Loucy (cell line): ENCODE measurements around the gene HADH.
"Not testable (repeated sequence)": the region's sequence is repeated elsewhere in the genome, so short reads cannot be mapped to it uniquely, and the experiment has no call there.

Source experiments
- H2AFZ ChIP-seq: fragments of 200-600 bp; sonication (generic); 2 replicates; pipeline ENCODE4 v1.6.0; 2016; ENCODE audit warnings: antibody characterized with exemption, mild to moderate bottlenecking, low read length, moderate library complexity
- H3F3A ChIP-seq: fragments of 200-600 bp; 2 replicates; pipeline ENCODE4 v1.6.0; 2016; ENCODE audit warnings: antibody characterized with exemption, low read depth, mild to moderate bottlenecking
- H3K27me3 ChIP-seq: fragments of 200-600 bp; sonication (generic); 2 replicates; pipeline ENCODE4 v1.6.1; 2014; ENCODE audit warnings: low read length, mild to moderate bottlenecking; ENCODE audit not compliant: insufficient read depth, poor library complexity, severe bottlenecking
- H3K36me3 ChIP-seq: fragments of 200-600 bp; sonication (generic); 2 replicates; pipeline ENCODE4 v1.6.1; 2016; ENCODE audit warnings: low read length; ENCODE audit not compliant: insufficient read depth
- H3K4me1 ChIP-seq: fragments of 200-600 bp; sonication (generic); 2 replicates; pipeline ENCODE4 v1.5.1; 2014; ENCODE audit warnings: low read length, mild to moderate bottlenecking; ENCODE audit not compliant: insufficient read depth, poor library complexity, severe bottlenecking
- H3K4me2 ChIP-seq: fragments of 200-600 bp; sonication (generic); 2 replicates; pipeline ENCODE4 v1.6.0; 2014; ENCODE audit warnings: antibody characterized with exemption, low read length, low read depth, mild to moderate bottlenecking; ENCODE audit not compliant: poor library complexity, severe bottlenecking
- H3K4me3 ChIP-seq: fragments of 200-600 bp; sonication (generic); 2 replicates; pipeline ENCODE4 v1.5.1; 2014; ENCODE audit warnings: low read length, mild to moderate bottlenecking, mixed read lengths; ENCODE audit not compliant: poor library complexity, severe bottlenecking
- H3K79me2 ChIP-seq: fragments of 200-600 bp; sonication (generic); 2 replicates; pipeline ENCODE4 v1.6.1; 2014; ENCODE audit warnings: low read length; ENCODE audit not compliant: insufficient read depth
- H3K9ac ChIP-seq: fragments of 200-600 bp; sonication (generic); 2 replicates; pipeline ENCODE4 v1.6.0; 2014; ENCODE audit warnings: mild to moderate bottlenecking, low read depth, low read length, moderate library complexity; ENCODE audit not compliant: poor library complexity, severe bottlenecking
- H3K9me2 ChIP-seq: fragments of 200-600 bp; sonication (generic); replicated peaks from 2 replicates; pipeline ENCODE4 v1.6.1; 2016; ENCODE audit warnings: low read depth, low read length, mixed read lengths
- H3K9me3 ChIP-seq: fragments of 200-600 bp; sonication (generic); 2 replicates; pipeline ENCODE4 v1.6.1; 2014; ENCODE audit warnings: mild to moderate bottlenecking, antibody characterized with exemption, low read length, low read depth; ENCODE audit not compliant: insufficient read depth
- H4K20me1 ChIP-seq: fragments of 200-600 bp; sonication (generic); 2 replicates; pipeline ENCODE4 v1.6.0; 2014; ENCODE audit warnings: antibody characterized with exemption, low read length, mild to moderate bottlenecking; ENCODE audit not compliant: insufficient read depth, poor library complexity, severe bottlenecking
- CTCF ChIP-seq: fragments of 200-600 bp; sonication (generic); conservative IDR thresholded peaks from 2 replicates; pipeline ENCODE4 v1.5.1; 2014; ENCODE audit warnings: mild to moderate bottlenecking, antibody characterized with exemption, low read length
- EZH2phosphoT487 ChIP-seq: fragments of 200-600 bp; IDR thresholded peaks from 2 replicates; pipeline ENCODE4 v1.6.1; 2018; ENCODE audit warnings: antibody characterized with exemption, mild to moderate bottlenecking, moderate library complexity, borderline replicate concordance

Gene HADH

GRCh38 chr4:108048157-108048556, 58.5 kb downstream of the HADH start:
- Histone ChIP-seq H4K20me1 (peaks cover 5% of the 10 kb centered on the region), H3K27me3 (no peaks in the 10 kb centered on the region), H3K36me3 (peaks cover 71% of the 10 kb centered on the region), H3K79me2 (no peaks in the 10 kb centered on the region; the same call in 1 of the 2 replicates), H3K4me1 (peaks cover 6% of the 10 kb centered on the region), H3F3A (peaks cover 15% of the 10 kb centered on the region), H3K4me2 (no peak overlapping the region), H3K9ac (no peak overlapping the region), H2AFZ (no peak overlapping the region), H3K9me3 (no peaks in the 10 kb centered on the region), H3K9me2 (no peaks in the 10 kb centered on the region), H3K4me3 (no peak overlapping the region)
- no peak for TF ChIP-seq EZH2phosphoT487
- no peak for TF ChIP-seq CTCF

GRCh38 chr4:108048997-108049396, 59.3 kb downstream of the HADH start:
- TF ChIP-seq CTCF (no peak), EZH2phosphoT487 (no peak)
- no peaks in the 10 kb centered on the region; the same call in 1 of the 2 replicates for H3K79me2 ChIP-seq
- H2AFZ ChIP-seq = no peak overlapping the region
- no peaks in the 10 kb centered on the region for H3K27me3 ChIP-seq
- H4K20me1 ChIP-seq = peaks cover 5% of the 10 kb centered on the region
- H3K4me2 ChIP-seq = no peak overlapping the region
- no peak overlapping the region for H3K4me3 ChIP-seq
- no peak overlapping the region for H3K9ac ChIP-seq
- H3K9me3 ChIP-seq = no peaks in the 10 kb centered on the region
- peaks cover 6% of the 10 kb centered on the region for H3K4me1 ChIP-seq
- H3K36me3 ChIP-seq = peaks cover 79% of the 10 kb centered on the region
- peaks cover 13% of the 10 kb centered on the region for H3F3A ChIP-seq
- no peaks in the 10 kb centered on the region for H3K9me2 ChIP-seq

- Histone ChIP-seq H2AFZ (no peak overlapping the region), H3K4me3 (no peak overlapping the region), H3K79me2 (no peaks in the 10 kb centered on the region; the same call in 1 of the 2 replicates), H3K9ac (no peak overlapping the region), H3K36me3 (peaks cover 83% of the 10 kb centered on the region), H3K27me3 (no peaks in the 10 kb centered on the region), H3K9me2 (no peaks in the 10 kb centered on the region), H3K4me2 (no peak overlapping the region), H4K20me1 (peaks cover 5% of the 10 kb centered on the region), H3K4me1 (peaks cover 3% of the 10 kb centered on the region), H3F3A (0 out of 2 replicates have a peak, but pooled peaks cover 10% of the 10 kb centered on the region), H3K9me3 (no peaks in the 10 kb centered on the region)
- no peak for TF ChIP-seq EZH2phosphoT487
- no peak for TF ChIP-seq CTCF
Measured at GRCh38 chr4:108049406-108049805, 59.7 kb downstream of the HADH start.

GRCh38 chr4:108050166-108051111, 60.8 kb downstream of the HADH start:
- not testable (repeated sequence) for H3K4me3 ChIP-seq, H3K4me2 ChIP-seq, H3K9me2 ChIP-seq, H4K20me1 ChIP-seq, H3K4me1 ChIP-seq, H3K9me3 ChIP-seq, H3K79me2 ChIP-seq, H3K27me3 ChIP-seq, H3K9ac ChIP-seq, H3F3A ChIP-seq, H2AFZ ChIP-seq
- peaks cover 93% of the 10 kb centered on the region for H3K36me3 ChIP-seq
